DMS53 (cell line): Measurements from ENCODE around the gene SDCBP2.
"Not testable (repeated sequence)": the region's sequence is repeated elsewhere in the genome, so short reads cannot be mapped to it uniquely, and the experiment has no call there.

Experiments used
- DNase-seq: peaks from one replicate; lab custom pipeline; 2025; lab: John Stamatoyannopoulos, UW

Gene SDCBP2

DNA sequence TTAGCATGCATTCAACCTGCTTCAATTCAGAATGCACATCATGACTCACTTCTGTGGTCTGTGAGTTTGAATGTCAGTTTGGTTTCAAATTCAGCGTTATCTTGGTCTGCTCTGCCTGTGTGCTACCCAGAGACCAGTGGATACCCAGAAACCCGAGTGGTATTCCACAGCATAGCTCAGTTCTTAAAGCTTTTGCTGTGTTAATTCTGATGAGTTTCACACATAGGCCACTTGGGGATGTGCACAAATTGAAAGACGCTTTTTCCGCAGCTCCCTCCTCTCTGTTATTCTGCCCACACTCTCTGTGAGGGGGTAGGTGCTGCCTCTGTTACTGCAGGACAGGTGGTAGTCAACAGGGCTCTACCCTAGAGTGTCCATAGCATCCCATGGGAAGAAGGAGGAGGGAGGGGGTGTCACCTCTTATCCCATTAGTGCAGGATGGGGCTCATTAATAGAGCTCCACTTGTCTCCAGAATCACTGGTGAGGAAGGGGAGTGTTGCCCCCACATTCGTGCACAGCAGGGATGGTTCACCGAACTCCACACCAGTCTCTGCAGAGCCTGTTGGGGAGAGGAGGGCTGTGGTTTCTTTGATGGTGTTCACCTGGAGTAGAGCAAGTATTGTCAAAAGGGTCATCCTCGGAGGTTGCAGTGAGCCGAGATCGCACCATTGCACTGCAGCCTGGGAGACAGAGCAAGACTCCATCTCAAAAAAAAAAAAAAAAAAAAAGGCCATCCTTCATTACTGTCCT, 29.2 kb upstream of the SDCBP2 start:
- no peak for DNase-seq

DNA sequence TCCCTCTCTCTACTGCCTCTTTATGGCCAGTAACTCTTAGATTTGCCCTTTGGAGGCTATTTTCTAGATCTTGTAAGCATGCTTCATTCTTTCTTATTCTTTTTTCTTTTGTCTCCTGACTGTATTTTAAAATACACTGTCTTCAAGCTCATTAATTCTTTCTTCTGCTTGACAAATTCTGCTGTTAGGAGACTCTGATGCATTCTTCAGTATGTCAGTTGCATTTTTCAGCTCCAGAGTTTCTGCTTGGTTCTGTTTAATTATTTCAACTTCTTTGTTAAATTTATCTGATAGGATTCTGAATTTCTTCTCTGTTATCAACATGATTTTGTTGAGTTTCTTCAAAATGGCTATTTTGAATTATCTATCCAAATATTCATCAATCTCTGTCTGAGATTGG, 25.0 kb upstream of the SDCBP2 start:
- no peak for DNase-seq

DNA sequence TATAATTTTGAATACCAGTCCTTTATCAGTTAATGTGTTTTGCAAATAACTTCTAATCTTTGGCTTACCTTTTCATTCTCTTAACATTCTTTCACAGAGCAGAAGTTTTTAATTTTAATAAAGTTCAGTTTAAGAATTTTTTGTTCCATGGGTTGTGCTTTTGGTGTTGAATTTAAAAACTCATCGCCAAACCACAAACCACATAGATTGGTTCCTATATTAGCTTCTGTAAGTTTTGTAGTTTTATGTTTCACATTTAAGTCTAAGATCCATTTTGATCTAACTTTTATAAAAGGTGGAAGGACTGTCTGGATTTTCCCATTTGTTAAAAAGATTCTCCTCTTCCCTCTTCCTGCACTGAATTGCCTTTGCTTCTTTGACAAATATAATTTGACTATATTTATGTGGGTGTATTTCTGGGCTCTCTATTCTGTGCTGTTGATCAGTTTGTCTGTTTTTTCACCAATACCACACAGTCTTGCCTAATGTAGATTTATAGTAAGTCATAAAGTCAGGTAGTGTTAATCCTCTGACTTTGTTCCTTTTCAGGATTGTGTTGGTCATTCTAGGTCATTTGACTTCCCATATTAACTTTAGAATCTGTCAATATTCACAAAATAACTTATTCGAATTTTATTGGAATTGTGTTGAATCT, 17.5 kb upstream of the SDCBP2 start:
- DNase-seq, result no peak

GRCh38 chr20:1345756-1346093, 16.8 kb upstream of the SDCBP2 start:
- no peak for DNase-seq

- DNase-seq, result no peak
These were observed 16.3 kb upstream of the SDCBP2 start for GRCh38 chr20:1345030-1345755.

GRCh38 chr20:1343446-1344124, 14.6 kb upstream of the SDCBP2 start:
- DNase-seq, result not testable (repeated sequence)

DNA sequence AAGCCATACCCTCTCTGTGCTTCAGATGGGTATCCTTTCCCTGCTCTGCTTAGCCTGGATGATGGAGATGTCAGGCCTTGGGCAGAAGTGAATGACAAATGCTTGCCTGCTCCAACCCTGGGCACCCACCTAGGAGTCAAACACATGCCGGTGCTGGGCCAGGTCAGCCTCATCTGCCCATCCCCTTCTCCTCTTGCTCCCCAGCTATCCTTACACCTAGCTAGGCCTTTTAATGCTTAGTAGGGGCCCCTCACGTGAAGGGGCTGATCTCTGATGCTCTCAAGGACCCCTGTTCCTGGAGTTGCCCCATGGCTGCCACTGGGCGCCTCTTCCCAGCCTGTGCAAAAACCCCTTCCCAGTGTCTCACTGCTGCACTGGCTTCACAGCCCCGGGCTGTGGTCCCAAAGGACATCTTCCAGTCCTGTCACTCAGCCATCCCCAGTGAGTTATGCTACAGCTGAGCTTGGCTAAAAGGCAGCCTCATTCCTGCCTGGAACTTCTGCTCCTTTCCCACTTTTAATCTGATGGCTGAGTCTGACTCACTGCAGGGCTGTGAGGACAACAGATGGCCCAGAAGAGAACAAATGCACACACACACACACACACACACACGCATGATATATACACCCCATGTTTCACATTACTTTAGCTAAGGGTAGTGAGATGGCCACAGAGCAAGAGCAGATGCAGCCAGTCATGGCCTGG, 12.8 kb upstream of the SDCBP2 start:
- peak; percentile 43 for DNase-seq

DNA sequence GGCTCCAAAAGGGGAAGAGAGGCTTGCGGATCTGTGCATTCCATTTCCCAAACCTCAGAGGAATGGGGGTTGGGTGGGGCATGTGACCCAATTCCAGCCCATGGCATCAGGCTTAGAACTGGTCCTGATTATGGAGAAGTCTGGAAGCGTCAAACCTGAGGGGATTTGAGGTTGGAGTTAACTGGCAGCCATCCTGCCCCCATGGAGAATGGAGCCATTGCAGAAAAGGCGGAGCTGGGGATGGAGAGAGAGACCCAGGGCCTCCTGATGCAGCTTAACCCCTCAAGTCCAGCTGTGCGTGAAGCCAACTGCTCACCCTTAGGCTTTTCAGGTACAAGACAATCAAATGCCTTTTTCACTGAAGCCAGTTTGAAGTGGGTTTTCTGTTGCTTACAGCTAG, 9.9 kb upstream of the SDCBP2 start:
- no peak for DNase-seq

GRCh38 chr20:1338096-1338495, 9.2 kb upstream of the SDCBP2 start:
- DNase-seq, result no peak

DNA sequence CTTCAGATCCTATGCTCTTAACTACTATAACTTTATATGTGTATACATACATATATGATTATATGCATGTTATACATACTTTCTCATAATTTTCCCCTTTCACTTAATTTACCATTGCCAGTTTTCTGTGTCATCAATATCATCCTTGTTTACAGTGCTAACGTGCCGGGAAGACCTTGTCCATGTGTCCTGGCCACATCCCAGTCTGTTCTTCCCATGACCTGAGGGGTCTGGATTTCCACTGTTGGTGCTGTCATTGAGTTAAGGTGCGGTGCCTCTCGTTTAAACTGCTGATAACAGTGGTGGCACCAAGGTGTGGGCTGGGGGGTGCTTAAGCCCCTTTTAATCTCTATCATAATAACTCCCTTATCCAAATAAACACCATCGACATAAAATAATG, 8.5 kb upstream of the SDCBP2 start:
- DNase-seq, result no peak

GRCh38 chr20:1336699-1337367, 7.9 kb upstream of the SDCBP2 start:
- no peak for DNase-seq

DNA sequence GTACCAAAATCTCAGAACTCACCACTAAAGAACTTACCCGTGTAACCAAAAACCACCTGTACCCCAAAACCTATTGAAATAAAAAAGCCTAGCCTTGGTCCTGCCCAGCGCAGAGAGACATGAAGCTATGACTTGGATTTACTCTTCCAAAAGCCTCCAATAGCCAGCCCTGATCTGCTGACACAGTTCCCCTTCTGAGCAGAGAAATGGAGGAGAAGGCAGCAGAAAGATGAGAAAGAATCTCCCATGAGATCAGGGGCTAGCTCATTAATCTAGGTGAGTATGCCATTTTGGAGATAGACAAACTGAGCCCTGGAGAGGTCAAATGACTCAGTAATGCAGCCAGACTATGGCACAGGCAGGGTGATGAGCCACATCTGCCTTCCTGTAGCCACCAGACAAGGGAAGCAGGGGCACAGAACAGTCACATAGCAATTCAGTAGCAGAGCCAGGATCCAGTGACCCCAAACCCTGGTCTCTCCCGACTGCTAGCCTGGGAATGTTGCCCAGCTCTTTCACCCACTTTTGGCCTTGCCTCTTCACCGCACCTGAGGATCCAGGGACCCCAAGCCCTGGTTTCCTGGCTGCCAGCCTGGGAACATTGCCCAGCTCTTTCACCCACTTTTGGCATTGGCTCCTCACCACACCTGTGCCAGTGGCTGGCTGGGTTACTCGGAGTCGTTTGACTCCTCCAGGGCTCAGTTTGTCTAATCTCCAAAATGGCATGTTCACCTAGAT, 7.2 kb upstream of the SDCBP2 start:
- DNase-seq, result no peak

DNA sequence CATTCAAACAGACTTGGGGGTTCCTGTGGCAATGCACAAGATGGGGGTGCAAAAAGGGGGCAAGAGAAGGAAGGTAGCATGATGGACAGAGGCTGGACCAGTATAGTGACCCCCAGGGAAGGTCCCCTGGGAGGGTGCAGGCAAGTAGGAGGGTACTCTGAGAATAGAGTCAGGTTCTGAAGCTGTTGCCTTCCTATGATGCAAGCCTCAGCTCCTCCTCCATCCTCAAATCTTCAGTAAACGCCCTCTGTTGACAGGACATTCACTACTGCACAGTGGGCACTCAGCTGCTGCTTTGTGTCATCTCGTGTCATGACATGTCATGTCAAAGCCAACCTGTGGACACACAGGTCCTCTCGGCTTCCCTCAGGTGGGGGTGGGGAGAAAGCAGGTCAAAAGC, 5.8 kb upstream of the SDCBP2 start:
- peak; percentile 24 for DNase-seq

DNA sequence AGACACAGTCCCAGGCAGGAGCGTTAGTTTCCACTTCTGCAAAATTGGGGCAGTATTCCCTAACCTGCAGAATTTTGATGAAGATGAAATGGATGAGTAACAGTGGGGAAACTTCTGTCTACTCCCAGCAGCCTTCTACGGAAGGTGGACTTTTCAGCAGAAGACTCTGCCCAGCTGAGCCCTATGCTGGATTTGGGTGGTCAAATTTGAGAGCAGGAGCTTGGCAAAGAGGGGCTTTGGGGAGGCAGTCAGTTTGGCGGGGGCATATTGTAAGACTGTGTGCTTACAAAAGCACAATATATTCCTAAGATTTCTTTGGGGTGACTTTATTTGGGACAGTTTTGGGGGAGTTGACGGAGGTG, 5.4 kb upstream of the SDCBP2 start:
- DNase-seq, result no peak

DNA sequence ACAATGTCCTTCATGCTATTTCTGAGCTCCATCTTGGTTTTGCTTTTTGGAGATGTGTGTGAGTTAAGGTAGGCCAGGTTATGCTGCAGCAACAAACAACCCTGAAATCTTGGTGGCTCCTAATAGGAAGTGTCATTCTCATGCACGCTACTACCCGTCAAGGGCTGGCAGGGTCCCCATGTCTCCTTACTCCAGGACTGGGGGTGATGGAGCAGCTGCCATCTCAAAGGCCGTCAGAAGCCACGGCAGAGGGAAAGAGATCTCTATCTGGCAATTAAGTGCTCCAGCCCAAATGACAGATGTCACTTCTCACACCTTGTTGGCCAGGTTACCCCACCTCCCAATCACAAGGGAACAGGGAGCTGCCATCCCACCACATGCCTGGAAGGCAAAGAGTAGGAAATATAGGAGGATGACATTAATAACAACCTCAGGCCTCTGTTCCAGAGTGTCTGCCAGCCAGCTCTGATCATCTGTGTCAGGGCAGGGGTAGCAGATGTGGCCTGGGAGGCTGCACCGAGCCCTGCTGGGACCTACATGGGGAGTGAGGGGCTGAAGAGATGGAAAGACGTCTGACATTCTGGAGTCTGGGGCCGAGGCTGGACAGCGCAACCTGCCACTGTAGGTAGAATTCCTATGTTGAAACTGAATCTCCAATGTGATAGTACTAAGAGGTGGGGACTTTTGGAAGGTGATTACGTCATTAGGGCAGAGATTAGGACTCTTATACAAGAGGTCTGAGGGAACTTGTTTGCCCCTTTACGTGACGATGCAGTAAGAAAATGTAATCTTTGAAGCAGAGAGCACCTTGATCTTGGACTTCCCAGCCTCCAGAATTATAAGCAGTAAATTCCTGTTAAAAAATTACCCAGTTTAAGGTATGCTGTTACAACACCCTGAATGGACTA, 4.8 kb upstream of the SDCBP2 start:
- no peak for DNase-seq

DNA sequence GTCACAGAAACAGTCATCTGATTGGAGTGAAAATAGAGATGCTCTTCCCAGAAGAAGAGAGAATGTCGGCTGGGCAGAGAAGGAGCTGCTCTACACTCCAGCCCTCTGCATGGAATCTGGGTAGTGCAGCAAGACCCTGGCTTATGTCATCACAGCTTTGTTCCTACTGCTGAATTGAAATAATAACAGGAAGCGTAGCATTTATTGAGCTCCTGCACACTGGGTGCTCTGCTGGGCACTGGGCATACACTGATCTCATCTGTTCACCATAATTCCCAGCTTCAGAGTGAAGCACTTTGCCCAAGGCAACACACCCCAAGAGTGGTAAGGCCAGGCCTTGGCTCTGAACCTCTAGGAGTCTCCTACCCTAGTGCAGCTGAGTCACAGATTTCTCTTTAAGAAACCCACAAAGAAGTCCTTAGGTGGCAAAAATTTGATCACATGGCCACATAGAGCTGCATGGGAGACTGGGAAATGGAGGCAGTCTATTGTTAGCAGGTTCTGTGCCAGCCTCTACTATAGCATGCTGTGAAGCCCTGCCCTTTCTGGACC, 3.9 kb upstream of the SDCBP2 start:
- DNase-seq, result no peak

GRCh38 chr20:1331801-1332453, 3.0 kb upstream of the SDCBP2 start:
- DNase-seq, result no peak

GRCh38 chr20:1331101-1331500, 2.2 kb upstream of the SDCBP2 start:
- no peak for DNase-seq
